ENCODE measurements around the gene KIF6.

KIF6 gene

GRCh38 chr6:39657355-39658135, 67.7 kb downstream of the KIF6 start:
- no peak for DNase-seq

- DNase-seq: no peak
Observed at GRCh38 chr6:39654121-39654520, 71.1 kb downstream of the KIF6 start.

DNA sequence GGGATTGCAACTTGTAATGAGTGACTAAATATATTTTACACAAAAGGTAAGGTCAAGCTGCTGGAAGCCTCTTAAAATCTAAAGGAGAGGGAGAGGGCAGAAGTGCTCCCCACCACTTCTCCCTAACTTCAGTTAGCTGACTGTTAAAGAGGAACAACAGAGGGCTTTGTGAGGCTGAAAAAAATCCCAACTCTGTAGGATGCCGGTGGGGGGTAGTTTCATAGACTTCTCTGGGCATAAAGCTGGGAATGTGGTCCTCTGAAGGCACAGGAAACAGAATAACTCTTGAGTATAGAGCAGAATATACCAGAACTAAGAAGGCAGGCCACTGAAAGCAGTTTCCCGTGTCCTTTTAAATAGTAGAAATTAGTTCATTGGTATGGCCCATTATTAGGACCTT, 71.6 kb downstream of the KIF6 start:
- no peak for DNase-seq

- no peak for DNase-seq
Observed at GRCh38 chr6:39649996-39650395, 75.2 kb downstream of the KIF6 start.

GRCh38 chr6:39646751-39647420, 78.3 kb downstream of the KIF6 start:
- no peak for DNase-seq

- DNase-seq: no peak
Observed at GRCh38 chr6:39642270-39642669, 82.9 kb downstream of the KIF6 start.

GRCh38 chr6:39638126-39638822, 86.9 kb downstream of the KIF6 start:
- no peak for DNase-seq

DNA sequence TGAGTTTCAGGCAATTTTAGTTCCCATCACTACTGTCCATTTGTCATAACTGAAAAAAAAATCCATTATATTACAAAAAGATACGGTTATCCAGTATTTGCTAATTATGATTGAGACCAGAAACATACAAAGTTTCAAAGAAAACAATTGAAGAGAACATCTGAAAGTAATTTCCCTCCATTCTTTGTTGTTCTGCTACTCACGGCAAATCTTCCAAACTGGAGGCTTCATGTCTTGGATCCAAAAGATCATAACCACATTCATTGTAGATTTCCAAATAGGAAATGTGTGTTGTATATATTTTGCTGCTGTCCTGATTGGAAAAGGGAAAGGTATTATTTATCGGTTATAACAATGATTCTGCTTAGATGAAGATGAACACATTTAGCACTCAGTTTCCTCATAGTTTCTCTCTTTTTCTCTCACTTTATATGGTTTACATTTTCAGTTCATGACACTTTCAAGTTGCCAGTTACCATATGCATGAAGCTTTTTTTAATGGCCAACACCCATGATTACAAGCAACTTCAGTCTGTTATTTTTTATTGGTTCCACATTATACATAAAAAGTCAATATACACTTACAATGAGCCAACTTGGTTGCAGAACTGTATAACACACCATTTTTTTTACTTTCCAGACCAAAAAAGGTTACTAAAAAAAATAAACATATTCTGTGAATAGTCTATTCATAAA, 90.4 kb downstream of the KIF6 start:
- DNase-seq: no peak

- DNase-seq: no peak
Observed at GRCh38 chr6:39625209-39625608, 100.0 kb downstream of the KIF6 start.

GRCh38 chr6:39623750-39624149, 101.5 kb downstream of the KIF6 start:
- no peak for DNase-seq

GRCh38 chr6:39617520-39617919, 107.7 kb downstream of the KIF6 start:
- DNase-seq: no peak

GRCh38 chr6:39617026-39617425, 108.2 kb downstream of the KIF6 start:
- no peak for DNase-seq

- no peak for DNase-seq
Observed at GRCh38 chr6:39615622-39616021, 109.6 kb downstream of the KIF6 start.

DNA sequence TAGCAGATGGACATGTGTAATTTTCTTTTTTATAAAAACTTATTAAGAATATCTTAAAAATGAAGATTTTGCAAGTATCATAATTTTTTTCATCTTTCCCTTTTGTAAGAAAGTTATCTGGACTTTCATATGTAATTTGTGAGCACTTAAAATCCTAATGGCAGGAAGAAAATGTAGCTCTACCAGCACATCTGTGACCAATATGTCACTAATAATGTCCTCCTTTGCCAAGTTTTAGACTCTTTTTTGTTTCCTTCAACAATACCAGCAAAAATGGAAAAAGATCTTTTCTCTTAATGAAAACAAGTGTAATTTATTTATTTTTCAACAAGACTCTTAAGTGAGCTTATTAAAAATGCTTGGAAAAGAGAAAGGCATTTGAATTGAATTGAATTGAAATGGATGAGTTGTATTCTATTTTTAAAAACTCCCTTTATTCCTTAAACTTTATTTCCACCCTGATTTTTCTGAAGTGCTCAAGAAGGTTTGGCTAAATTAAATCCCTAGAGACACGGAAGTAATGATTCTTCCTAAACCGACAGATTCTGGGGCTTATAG, 110.7 kb downstream of the KIF6 start:
- DNase-seq: no peak

- no peak for DNase-seq
Observed at GRCh38 chr6:39610221-39610620, 115.0 kb downstream of the KIF6 start.

DNA sequence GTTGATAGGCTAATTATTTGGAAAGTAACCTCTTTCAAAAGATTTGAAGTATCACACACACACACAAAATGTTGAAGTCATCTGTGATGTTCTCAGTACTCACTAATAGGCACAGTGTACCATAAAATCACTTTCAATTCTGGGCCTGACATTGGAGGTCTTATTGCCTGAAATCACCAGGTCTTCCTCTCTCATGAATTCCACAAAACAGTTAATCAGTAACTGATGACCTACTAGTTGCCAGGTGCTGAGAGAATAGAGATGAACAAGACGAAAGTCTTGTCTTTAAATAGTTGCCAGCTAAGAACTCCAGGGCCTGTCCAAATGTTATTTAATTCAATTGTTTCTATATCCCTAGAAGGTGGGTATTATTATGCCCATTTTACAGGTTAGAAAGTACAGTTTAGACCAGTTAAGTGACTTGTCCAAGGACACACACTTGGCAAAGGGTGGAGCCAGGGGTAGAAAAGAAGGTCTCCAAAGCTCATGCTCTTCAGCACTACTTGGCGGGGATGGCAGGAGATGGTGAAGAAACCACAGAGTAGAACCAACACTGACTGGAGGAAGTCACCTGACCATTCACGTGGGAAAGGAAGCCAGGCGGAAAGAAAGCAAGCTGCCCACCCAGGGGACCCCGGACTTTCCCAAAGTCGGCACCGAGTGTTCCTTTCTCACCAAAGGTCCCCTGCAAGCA, 116.4 kb downstream of the KIF6 start:
- DNase-seq: no peak

- DNase-seq: no peak
Observed at GRCh38 chr6:39602601-39603519, 122.3 kb downstream of the KIF6 start.

- DNase-seq: no peak
Observed at GRCh38 chr6:39599973-39600372, 125.2 kb downstream of the KIF6 start.

DNA sequence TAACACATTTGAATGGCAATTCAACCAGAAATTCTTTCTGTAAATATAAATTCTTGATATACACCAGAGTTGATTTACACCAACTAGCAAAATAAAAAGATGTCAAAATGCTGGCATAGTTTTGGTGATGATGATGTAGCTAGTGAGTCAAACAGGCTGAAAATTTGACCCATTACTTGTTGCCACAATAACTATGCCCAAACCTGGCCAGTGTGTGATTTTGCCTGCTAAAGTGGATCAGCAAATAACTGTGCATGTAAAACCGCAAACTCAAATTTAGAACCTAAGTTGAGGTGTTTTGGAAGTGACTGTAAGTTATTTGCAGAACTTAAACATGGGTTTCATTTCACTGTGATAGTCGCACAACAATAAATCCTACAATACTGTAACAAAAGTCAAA, 125.9 kb downstream of the KIF6 start:
- no peak for DNase-seq

- no peak for DNase-seq
Observed at GRCh38 chr6:39594285-39594684, 130.9 kb downstream of the KIF6 start.

DNA sequence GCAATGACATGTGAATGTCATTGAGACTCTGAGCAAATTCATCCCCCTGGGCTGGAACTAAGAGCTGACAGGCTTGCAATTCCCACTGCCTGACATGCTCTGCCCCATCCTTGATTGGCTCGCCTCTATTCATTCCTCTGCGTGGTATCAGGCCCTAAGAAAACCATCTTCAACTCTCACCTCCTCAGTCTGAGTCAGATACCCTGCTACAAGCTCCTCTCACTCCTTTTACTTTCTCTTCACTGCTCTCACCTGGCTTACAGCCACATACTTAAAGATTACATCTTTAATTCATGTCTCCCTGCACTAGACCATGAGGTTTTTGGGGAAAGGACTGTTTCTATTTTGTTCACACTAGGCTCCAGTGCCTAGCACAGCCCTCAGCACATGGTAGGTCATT, 131.6 kb downstream of the KIF6 start:
- no peak for DNase-seq
